Measurements from ENCODE around the gene PRSS1.

Gene PRSS1

DNA sequence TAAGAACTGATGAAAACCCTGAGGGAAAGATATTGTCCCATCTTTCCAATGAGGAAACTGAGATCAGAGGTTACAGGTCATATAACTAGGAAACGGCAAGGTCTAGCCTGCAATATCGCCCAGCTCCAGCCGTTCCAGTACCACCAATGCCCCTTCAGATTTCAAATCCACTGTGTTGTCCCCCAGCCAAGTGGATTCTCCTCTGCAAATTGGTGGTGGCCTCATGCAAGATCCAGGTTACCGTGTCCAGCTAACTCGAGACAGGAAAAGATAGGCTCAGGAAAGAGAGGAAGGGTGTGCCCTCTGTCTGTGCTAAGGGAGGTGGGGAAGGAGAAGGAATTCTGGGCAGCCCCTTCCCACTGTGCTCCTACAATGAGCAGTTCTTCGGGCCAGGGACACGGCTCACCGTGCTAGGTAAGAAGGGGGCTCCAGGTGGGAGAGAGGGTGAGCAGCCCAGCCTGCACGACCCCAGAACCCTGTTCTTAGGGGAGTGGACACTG, 46.8 kb downstream of the PRSS1 start:
- no peak for DNase-seq

DNA sequence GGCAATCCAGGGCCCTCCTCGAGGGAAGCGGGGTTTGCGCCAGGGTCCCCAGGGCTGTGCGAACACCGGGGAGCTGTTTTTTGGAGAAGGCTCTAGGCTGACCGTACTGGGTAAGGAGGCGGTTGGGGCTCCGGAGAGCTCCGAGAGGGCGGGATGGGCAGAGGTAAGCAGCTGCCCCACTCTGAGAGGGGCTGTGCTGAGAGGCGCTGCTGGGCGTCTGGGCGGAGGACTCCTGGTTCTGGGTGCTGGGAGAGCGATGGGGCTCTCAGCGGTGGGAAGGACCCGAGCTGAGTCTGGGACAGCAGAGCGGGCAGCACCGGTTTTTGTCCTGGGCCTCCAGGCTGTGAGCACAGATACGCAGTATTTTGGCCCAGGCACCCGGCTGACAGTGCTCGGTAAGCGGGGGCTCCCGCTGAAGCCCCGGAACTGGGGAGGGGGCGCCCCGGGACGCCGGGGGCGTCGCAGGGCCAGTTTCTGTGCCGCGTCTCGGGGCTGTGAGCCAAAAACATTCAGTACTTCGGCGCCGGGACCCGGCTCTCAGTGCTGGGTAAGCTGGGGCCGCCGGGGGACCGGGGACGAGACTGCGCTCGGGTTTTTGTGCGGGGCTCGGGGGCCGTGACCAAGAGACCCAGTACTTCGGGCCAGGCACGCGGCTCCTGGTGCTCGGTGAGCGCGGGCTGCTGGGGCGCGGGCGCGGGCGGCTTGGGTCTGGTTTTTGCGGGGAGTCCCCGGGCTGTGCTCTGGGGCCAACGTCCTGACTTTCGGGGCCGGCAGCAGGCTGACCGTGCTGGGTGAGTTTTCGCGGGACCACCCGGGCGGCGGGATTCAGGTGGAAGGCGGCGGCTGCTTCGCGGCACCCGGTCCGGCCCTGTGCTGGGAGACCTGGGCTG, 47.5 kb downstream of the PRSS1 start:
- DNase-seq, result no peak

DNA sequence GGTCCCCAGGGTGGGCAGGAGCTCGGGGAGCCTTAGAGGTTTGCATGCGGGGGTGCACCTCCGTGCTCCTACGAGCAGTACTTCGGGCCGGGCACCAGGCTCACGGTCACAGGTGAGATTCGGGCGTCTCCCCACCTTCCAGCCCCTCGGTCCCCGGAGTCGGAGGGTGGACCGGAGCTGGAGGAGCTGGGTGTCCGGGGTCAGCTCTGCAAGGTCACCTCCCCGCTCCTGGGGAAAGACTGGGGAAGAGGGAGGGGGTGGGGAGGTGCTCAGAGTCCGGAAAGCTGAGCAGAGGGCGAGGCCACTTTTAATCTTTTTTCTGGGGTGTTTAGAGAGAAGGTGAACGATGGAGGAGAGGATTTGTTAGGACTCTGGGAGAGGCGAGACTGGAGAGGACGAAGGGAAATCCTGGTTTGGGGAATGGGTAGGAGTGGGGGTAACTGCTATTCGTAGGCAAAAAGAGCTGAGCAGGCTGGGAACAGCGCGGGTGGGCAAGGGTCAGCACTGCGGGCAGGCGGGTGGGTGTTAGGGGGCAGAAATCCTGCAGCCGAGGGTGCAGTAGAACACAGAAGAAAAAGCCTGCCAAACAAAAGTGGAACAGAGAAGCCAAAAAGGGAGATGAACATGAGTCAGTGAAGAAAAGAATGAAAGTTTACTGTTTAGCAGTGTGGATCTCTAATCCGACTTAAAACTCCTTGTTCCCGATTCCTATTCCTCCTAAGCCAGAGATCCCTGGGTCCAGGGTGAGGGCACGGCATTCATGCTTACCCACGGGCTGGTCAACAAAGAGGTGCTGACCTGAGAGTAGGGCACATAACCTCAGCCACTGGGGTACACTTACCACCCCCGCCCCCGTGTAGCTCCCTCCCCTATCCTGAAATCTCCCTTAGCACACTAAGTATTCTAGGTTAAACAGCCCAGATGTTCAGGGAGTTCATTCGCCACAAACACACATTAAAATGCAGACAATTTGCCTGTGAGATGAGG, 48.4 kb downstream of the PRSS1 start:
- DNase-seq, result no peak

DNA sequence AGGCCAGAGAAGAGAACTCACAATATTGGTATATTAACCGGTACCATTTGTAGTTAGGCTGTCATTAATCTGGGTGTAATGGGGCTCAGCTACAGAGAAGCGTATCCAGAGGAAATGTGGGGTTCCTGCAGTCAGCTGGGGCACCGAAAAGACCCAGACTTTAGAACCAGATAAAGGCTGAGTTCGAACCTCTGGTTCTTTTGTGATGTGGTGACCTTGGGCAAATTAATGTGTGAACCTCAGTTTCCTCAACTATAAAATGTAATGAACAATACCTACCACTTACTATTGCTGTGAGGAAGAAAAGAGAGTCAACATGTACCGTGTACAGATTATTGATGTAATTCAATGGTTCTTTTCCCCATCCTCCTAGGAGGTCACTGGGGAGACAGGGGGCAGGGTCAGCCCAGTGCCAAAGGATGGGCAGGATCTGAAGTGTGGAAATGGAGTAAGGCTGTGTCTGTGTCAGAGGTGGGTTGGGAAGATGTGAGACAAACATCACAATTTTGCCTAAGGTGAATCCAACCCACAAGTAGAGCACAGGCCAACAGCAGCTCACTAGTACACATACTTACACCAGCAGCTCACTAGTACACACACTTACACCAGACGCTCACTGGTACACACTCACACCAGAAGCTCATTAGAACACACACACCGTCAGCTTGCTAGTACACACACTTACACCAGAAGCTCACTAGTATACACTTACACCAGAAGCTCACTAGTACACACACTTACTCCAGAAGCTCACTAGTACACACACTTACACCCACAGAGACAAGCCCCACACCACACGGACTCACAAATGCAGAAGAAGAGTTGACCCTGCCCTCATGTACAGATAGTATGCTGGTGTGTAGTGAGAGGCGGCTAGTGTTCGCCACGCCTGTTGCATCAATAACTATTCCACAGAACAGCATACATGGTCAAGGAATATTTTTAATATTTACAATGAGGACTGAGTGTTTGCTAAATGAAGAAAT, 49.5 kb downstream of the PRSS1 start:
- no peak for DNase-seq

DNA sequence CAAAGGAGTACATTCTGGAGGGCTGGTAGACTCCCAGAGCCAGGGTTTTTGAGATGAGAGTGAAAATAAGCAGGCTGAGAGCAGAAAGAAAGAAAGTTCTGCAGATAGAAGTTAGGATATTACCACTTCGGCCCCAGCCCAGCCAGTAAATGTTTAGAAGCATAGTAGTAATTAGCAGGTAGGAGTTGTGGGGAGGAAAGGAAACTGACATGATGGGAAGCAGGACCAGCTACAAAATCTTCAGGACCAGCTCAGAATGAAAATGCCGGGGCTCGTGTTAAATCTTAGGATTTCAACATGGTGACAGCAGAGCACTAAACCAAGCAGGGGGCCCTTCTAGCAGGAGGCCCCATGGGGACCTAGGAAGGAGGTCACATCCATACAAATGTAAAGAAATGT, 50.2 kb downstream of the PRSS1 start:
- no peak for DNase-seq

DNA sequence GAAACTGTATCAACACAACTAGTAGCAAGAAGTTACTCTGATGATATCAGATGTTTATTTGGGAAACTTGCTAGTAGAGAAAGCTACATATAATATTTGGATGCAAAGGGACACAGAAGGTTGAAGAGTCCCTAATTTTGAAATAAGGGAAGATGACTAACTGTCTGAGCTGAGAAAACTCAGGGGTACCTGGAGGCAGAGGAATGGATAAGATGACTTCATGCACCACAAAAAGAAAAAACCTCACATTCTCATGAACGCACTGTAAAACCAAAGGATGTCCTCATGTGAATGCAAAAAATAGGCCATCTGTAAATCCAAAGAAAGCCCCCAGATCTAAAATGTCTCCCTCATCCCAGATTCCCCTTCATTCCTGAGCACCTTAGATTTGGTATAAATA, 50.8 kb downstream of the PRSS1 start:
- no peak for DNase-seq

DNA sequence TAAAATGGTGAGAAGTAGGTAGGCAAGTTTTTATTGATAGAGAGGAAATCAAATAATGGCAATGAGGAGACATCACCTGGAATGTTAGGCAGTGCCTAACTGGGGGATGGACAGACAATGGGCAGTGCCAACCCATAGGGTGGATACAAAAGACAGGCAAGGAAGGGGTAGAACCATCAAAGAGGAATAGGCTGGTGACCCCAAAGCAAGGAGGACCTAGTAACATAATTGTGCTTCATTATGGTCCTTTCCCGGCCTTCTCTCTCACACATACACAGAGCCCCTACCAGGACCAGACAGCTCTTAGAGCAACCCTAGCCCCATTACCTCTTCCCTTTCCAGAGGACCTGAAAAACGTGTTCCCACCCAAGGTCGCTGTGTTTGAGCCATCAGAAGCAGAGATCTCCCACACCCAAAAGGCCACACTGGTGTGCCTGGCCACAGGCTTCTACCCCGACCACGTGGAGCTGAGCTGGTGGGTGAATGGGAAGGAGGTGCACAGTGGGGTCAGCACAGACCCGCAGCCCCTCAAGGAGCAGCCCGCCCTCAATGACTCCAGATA, 51.5 kb downstream of the PRSS1 start:
- DNase-seq, result no peak

DNA sequence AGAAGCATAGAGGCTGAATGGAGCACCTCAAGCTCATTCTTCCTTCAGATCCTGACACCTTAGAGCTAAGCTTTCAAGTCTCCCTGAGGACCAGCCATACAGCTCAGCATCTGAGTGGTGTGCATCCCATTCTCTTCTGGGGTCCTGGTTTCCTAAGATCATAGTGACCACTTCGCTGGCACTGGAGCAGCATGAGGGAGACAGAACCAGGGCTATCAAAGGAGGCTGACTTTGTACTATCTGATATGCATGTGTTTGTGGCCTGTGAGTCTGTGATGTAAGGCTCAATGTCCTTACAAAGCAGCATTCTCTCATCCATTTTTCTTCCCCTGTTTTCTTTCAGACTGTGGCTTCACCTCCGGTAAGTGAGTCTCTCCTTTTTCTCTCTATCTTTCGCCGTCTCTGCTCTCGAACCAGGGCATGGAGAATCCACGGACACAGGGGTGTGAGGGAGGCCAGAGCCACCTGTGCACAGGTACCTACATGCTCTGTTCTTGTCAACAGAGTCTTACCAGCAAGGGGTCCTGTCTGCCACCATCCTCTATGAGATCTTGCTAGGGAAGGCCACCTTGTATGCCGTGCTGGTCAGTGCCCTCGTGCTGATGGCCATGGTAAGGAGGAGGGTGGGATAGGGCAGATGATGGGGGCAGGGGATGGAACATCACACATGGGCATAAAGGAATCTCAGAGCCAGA, 52.5 kb downstream of the PRSS1 start:
- no peak for DNase-seq

DNA sequence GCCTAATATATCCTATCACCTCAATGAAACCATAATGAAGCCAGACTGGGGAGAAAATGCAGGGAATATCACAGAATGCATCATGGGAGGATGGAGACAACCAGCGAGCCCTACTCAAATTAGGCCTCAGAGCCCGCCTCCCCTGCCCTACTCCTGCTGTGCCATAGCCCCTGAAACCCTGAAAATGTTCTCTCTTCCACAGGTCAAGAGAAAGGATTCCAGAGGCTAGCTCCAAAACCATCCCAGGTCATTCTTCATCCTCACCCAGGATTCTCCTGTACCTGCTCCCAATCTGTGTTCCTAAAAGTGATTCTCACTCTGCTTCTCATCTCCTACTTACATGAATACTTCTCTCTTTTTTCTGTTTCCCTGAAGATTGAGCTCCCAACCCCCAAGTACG, 53.0 kb downstream of the PRSS1 start:
- no peak for DNase-seq
